Spleen (tissue), 7 donors: ENCODE measurements around the gene PTMS.

Source experiments
- CTCF ChIP-seq, 11 experiments: fragments of 200-600 bp in 7 of 11; fragments of 450-650 bp in 4 of 11; sonication (generic) in 4 of 11; IDR thresholded peaks in 8 of 11; conservative IDR thresholded peaks in 3 of 11; 1 replicate in 7 of 11; 2 replicates in 4 of 11; pipeline versions ENCODE4 v1.4.0 to v1.8.0; 2016 to 2021; ENCODE audit warnings: antibody characterized with exemption in 11 of 11, inconsistent platforms in 4 of 11, mild to moderate bottlenecking in 1 of 11
- POLR2A ChIP-seq, 3 donors: fragments of 450-650 bp; IDR thresholded peaks; one replicate each; pipeline ENCODE4 v1.5.1; 2017; ENCODE audit warnings: antibody characterized with exemption in 3 of 3, mild to moderate bottlenecking in 1 of 3
- POLR2AphosphoS5 ChIP-seq, 3 donors: sonication (generic); formaldehyde crosslinking; IDR thresholded peaks; one replicate each; pipeline ENCODE4 v1.5.1; 2017; ENCODE audit warnings: antibody characterized with exemption in 3 of 3
- donor health status: DM: no; HTN: no; CAD: no; lungs with moderate emphysema.
- donor health status: DM: no; HTN: no; CAD: no.
- donor health status: DM: no; HTN: no; CAD: no.

GRCh38 chr12:6782850-6783566 is 16.8 kb downstream of the PTMS start:
- no peak for TF ChIP-seq POLR2AphosphoS5 (IDR thresholded peaks at IDR 0.05)
- TF ChIP-seq CTCF (IDR thresholded peaks at IDR 0.05 in 8 of 11, conservative IDR thresholded peaks at IDR 0.05 in 3 of 11) = no peak
- no peak for TF ChIP-seq POLR2A (IDR thresholded peaks at IDR 0.05)
